ENCODE results near the gene SGMS1.
A peak's percentile ranks its signal among the peaks of the same experiment; 100 is the strongest.
"Not testable (repeated sequence)": the region's sequence is repeated elsewhere in the genome, so short reads cannot be mapped to it uniquely, and the experiment has no call there.

SGMS1 gene

DNA sequence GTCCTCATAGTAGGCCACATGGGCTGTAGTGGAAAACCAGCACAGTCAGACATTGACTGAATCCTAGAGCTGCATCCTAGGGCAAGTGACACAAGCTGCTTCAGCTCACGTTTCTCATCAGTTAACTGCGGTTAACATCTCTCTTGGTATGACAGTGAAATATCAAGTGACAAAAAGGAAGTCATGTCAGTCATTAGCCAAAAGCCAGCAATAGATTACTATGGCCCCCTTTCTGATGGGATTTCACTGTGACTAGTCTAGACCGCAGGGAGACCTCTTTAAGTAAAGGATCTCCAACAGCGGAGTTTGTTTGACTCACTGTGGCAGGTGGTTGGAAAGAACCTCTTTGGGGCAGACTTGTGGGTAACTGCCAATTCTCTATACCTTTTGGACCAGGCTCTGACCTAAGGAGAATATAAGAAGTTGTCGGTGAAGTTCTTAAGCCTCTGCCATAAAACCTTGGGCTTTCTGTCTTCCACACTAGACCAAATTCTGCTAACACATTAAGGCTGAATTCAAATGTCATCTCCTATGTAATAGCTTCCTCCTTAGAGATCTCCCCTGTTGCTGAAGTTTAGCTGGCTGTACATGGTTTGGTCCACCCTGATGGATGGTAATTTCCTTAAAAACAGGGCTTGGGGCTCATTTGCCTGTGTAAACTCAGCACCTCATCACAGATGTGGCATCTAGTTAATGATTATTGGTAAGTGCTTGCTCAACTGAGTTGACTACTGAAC lies 115.3 kb downstream of the SGMS1 start:
- DNase-seq (ENCODE audit: low read depth): peak; percentile 96
- TF ChIP-seq, protein P1, sequence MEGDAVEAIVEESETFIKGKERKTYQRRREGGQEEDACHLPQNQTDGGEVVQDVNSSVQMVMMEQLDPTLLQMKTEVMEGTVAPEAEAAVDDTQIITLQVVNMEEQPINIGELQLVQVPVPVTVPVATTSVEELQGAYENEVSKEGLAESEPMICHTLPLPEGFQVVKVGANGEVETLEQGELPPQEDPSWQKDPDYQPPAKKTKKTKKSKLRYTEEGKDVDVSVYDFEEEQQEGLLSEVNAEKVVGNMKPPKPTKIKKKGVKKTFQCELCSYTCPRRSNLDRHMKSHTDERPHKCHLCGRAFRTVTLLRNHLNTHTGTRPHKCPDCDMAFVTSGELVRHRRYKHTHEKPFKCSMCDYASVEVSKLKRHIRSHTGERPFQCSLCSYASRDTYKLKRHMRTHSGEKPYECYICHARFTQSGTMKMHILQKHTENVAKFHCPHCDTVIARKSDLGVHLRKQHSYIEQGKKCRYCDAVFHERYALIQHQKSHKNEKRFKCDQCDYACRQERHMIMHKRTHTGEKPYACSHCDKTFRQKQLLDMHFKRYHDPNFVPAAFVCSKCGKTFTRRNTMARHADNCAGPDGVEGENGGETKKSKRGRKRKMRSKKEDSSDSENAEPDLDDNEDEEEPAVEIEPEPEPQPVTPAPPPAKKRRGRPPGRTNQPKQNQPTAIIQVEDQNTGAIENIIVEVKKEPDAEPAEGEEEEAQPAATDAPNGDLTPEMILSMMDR (IDR thresholded peaks at IDR 0.05; ENCODE audit: insufficient read depth, low read depth, low read length, missing control alignments): no peak
- no peak overlapping the region; the same call in 1 of the 2 replicates for H3K4me3 ChIP-seq (ENCODE audit: low read depth, low read length)

DNA sequence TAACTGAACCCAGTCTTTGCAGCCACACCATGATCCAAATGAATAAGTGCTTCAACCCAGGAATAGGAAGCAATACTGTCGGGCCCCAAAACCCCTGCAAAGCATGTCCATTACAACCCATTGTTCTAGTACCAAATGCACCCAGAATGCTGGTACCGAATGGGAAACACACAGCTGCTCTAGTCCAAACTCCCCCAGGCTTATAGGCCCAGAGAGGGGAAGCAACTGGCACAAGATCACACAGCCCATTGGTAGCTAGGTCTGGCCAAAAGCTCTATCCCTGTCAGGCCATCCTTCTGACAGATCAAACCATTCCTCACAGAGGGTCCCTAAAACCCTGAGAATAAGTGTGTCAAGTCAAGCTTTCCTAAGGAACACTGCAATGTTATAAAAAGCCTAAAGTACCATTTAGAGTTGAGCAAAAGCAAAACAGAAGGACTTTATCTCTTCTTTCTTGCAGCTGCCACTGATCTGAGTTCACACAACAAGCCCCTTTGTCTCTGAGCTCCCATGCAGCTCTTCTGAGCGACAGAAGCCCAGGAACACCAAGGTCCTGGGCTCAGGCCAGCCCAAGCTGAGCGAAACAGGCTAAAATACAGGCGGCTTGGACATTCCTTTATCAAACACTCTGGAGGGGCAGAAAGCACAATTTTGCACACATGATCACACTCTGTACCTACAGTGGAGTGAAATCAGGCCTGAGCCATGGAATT lies 116.7 kb downstream of the SGMS1 start:
- no peak for DNase-seq (ENCODE audit: low read depth)
- TF ChIP-seq, protein P1 (IDR thresholded peaks at IDR 0.05; ENCODE audit: insufficient read depth, low read depth, low read length, missing control alignments): no peak
- no peak overlapping the region for H3K4me3 ChIP-seq (ENCODE audit: low read depth, low read length)

DNA sequence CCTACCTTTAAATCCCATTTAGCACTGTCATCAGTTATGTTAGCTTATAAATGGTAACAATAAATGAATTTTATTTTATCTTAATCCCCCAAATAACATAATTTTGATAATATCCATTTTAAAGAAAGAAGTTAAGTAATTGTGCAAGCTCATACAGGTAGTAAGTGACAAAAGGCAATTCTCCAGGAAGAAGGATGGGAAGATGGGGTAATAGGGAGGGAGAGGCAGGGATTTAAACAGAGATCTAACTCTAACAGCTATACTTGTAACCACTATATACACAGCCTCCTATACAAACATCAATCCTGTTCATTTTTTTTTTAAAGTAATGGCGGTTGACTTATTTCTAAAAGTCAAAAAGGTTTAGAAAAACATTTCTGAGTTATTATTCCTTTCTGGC lies 119.4 kb downstream of the SGMS1 start:
- DNase-seq (ENCODE audit: low read depth): no peak
- H3K4me3 ChIP-seq (ENCODE audit: low read depth, low read length): no peak overlapping the region
- TF ChIP-seq, protein P1 (IDR thresholded peaks at IDR 0.05; ENCODE audit: insufficient read depth, low read depth, low read length, missing control alignments): no peak

DNA sequence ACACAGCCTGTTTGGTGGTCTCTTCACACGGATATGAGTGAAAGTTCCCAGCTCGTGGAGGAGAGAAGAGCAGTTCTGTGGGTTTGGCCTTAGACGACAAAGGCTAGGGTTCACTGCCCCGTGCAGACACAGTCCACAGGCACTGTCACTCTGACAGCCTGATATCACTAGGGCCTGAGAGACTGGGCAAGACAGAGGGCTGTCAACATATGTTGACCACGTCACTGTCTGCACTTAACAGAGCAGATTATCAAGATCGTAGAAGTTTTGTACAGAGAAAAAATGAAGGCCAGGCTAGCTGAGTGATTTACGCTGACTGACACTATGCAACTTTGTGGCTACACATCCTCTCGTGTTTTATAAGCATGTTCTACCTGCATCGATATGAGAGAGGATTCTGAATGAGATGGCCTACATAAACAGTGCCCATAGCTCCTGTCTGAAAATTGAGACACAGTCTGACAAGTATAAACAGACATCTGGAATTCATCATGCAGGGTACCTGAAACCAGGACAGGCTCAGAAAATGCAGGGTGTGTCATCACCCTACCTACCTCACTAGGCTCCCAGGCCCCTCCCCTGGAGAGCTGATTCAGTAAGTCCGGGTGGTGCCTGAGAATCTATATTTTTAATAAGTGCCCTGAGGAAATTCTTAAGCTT lies 120.0 kb downstream of the SGMS1 start:
- DNase-seq (ENCODE audit: low read depth): no peak
- H3K4me3 ChIP-seq (ENCODE audit: low read depth, low read length): no peak overlapping the region
- TF ChIP-seq, protein P1 (IDR thresholded peaks at IDR 0.05; ENCODE audit: insufficient read depth, low read depth, low read length, missing control alignments): no peak

DNA sequence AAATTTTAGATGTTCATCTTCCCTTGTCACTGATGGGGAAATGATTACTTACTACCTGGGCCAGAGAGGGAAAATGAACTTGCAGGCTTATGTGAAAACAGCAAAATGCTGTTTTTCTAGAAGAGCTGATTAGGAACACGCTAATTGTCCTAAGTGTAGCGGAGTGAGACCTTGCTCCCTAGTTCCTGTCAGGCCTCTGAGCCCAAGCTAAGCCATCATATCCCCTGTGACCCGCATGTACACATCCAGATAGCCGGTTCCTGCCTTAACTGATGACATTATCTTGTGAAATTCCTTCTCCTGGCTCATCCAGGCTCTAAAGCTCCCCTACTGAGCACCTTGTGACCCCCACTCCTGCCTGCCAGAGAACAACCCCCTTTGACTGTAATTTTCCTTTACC lies 120.6 kb downstream of the SGMS1 start:
- DNase-seq (ENCODE audit: low read depth); H3K4me3 ChIP-seq (ENCODE audit: low read depth, low read length): not testable (repeated sequence)

DNA sequence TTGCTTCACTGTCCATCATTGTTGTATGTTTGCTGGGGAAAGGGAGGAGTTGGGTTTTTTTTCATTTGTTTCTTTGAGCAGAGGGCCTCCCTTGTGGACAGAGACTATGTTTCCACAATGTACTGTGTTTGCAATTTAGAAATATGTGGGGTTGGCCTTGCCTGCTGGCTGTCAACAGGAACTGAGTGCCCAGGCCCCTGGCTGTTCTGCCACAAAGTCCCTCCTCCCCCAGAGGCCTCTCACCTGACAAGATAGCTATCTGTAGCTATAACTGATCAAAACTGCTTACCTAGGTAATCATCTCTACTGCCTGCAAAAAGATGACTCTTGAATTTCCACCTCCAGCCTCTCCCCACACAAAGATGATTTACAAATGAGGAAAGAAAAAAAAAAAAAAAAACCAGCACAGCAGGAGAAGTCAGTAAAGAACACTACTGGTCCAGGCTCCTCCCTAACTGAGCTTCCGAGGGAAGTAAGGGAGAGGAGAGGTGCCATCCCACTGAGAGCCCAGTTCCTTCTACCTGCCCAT lies 121.8 kb downstream of the SGMS1 start:
- peak; percentile 73 for DNase-seq (ENCODE audit: low read depth)
- TF ChIP-seq, protein P1 (IDR thresholded peaks at IDR 0.05; ENCODE audit: insufficient read depth, low read depth, low read length, missing control alignments): no peak
- no peak overlapping the region for H3K4me3 ChIP-seq (ENCODE audit: low read depth, low read length)

DNA sequence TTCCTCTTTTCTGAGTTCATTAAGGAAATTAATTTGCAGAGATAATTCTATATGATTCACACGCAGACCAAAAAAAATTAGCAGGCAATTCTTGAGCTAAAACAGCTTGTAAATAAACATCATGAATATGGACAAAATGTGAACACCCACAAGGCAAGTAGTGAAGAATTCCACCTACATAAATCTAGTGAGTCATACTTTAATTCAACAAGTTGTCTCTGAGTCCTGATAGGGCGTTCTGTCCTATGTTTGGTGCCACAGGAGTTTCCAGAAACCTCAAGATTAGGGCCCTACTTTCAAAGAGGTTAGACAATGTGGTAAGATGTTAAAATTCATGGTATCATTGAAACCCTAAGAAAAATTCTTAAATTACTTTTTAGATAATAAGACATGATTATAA lies 122.3 kb downstream of the SGMS1 start:
- TF ChIP-seq, protein P1 (IDR thresholded peaks at IDR 0.05; ENCODE audit: insufficient read depth, low read depth, low read length, missing control alignments): no peak
- no peak overlapping the region for H3K4me3 ChIP-seq (ENCODE audit: low read depth, low read length)
- no peak for DNase-seq (ENCODE audit: low read depth)
